ENCODE results near the gene DPH6. TPM values are rescaled to one million over a fixed set of nuclear protein-coding genes. Genes with fewer than 3 reads are reported as not detected.

DPH6 gene
- total and polyA plus RNA-seq, 2 experiments from 2014 or later: 11.3 to 14.4 TPM

DNA sequence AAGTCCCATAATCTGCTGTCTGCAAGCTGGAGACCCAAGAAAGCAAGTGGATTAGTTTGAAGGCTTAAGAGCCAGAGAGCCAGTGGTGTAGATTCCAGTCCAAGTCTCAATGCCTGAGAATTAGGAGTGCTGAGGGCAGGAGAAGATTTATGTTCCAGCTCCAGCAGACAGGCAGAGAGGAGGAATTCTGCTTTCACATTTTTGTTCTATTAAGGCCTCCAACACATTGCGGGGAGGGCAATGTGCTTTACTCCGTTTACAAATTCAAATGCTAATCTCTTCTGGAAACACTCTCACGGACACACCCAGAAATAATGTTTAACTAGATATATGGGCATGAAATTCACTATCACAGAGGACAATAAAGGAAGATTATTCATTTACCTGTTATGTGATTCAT, 54.0 kb downstream of the DPH6 start:
- no peaks in the 10 kb centered on the region for H4K20me1 ChIP-seq (ENCODE audit: insufficient read depth, poor library complexity, severe bottlenecking)
- H3K27ac ChIP-seq: no peak overlapping the region
- H3K27me3 ChIP-seq: no peaks in the 10 kb centered on the region
- H3K79me2 ChIP-seq: no peaks in the 10 kb centered on the region
- H3K9me3 ChIP-seq (ENCODE audit: low read depth): no peaks in the 10 kb centered on the region
- no peak for TF ChIP-seq EZH2phosphoT487 (IDR thresholded peaks at IDR 0.05; ENCODE audit: low read depth, severe bottlenecking, unreplicated experiment)
- no peak for TF ChIP-seq CTCF (IDR thresholded peaks at IDR 0.05; ENCODE audit: poor library complexity)
- no peak for TF ChIP-seq EZH2 (IDR thresholded peaks at IDR 0.05; ENCODE audit: borderline replicate concordance)
- WGBS (ENCODE audit: low lambda C conversion rate, missing lambda C conversion rate): 60% methylated on average over 3 of the region's 3 CpGs
- no peaks in the 10 kb centered on the region for H3K36me3 ChIP-seq (replicated peaks; ENCODE audit: insufficient read depth, low read depth)
- peak overlapping the region; percentile 10 for H3K4me2 ChIP-seq
- DNase-seq (ENCODE audit: low spot score): peak; percentile 12
- H3K4me3 ChIP-seq: no peak overlapping the region
- H3K4me1 ChIP-seq (ENCODE audit: insufficient read depth): peaks cover 4% of the 10 kb centered on the region
- no peak overlapping the region for H2AFZ ChIP-seq
- H3K9me2 ChIP-seq (replicated peaks; ENCODE audit: insufficient read depth): no peaks in the 10 kb centered on the region

DNA sequence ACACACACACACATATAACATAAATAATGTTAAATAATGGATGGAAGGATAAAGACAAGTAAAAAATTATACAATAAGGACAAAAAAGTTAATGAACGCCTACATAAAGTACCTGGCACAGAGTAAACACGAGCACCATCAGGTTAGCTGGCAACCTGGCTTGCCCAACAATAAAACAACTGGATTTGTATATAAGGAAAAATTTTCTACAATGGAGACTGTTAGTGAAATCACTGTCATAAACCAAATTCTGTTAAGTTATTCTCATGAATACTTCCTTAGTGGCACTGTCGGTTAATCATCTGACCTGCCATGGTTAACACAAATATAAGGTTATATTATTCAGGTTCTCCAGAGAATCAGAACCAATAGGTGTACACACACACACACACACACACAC, 54.8 kb downstream of the DPH6 start:
- H3K9me3 ChIP-seq (ENCODE audit: low read depth): no peaks in the 10 kb centered on the region
- H3K27me3 ChIP-seq: no peaks in the 10 kb centered on the region
- H2AFZ ChIP-seq: no peak overlapping the region
- H3K4me1 ChIP-seq (ENCODE audit: insufficient read depth): peaks cover 4% of the 10 kb centered on the region
- H3K36me3 ChIP-seq (replicated peaks; ENCODE audit: insufficient read depth, low read depth): no peaks in the 10 kb centered on the region
- no peak overlapping the region for H3K27ac ChIP-seq
- no peak for DNase-seq (ENCODE audit: low spot score)
- no peak overlapping the region for H3K4me2 ChIP-seq
- H3K4me3 ChIP-seq: no peak overlapping the region
- TF ChIP-seq EZH2 (IDR thresholded peaks at IDR 0.05; ENCODE audit: borderline replicate concordance) (no peak), CTCF (IDR thresholded peaks at IDR 0.05; ENCODE audit: poor library complexity) (no peak), EZH2phosphoT487 (IDR thresholded peaks at IDR 0.05; ENCODE audit: low read depth, severe bottlenecking, unreplicated experiment) (no peak)
- H4K20me1 ChIP-seq (ENCODE audit: insufficient read depth, poor library complexity, severe bottlenecking): no peaks in the 10 kb centered on the region
- no peaks in the 10 kb centered on the region for H3K9me2 ChIP-seq (replicated peaks; ENCODE audit: insufficient read depth)
- 97% methylated on average over 3 of the region's 3 CpGs for WGBS (ENCODE audit: low lambda C conversion rate, missing lambda C conversion rate)
- no peaks in the 10 kb centered on the region for H3K79me2 ChIP-seq

- TF ChIP-seq CTCF (IDR thresholded peaks at IDR 0.05; ENCODE audit: poor library complexity) (no peak), EZH2phosphoT487 (IDR thresholded peaks at IDR 0.05; ENCODE audit: low read depth, severe bottlenecking, unreplicated experiment) (no peak), EZH2 (IDR thresholded peaks at IDR 0.05; ENCODE audit: borderline replicate concordance) (no peak)
- no peaks in the 10 kb centered on the region for H4K20me1 ChIP-seq (ENCODE audit: insufficient read depth, poor library complexity, severe bottlenecking)
- no peaks in the 10 kb centered on the region for H3K79me2 ChIP-seq
- H3K4me1 ChIP-seq (ENCODE audit: insufficient read depth): peaks cover 4% of the 10 kb centered on the region
- no peak overlapping the region for H3K4me3 ChIP-seq
- no peaks in the 10 kb centered on the region for H3K9me3 ChIP-seq (ENCODE audit: low read depth)
- H3K27ac ChIP-seq: no peak overlapping the region
- DNase-seq (ENCODE audit: low spot score): no peak
- H3K9me2 ChIP-seq (replicated peaks; ENCODE audit: insufficient read depth): no peaks in the 10 kb centered on the region
- H3K27me3 ChIP-seq: no peaks in the 10 kb centered on the region
- no peaks in the 10 kb centered on the region for H3K36me3 ChIP-seq (replicated peaks; ENCODE audit: insufficient read depth, low read depth)
- no peak overlapping the region for H2AFZ ChIP-seq
- 88% methylated on average over 4 of the region's 4 CpGs for WGBS (ENCODE audit: low lambda C conversion rate, missing lambda C conversion rate)
- H3K4me2 ChIP-seq: no peak overlapping the region
Observed at GRCh38 chr15:35490511-35490910, 55.5 kb downstream of the DPH6 start.

DNA sequence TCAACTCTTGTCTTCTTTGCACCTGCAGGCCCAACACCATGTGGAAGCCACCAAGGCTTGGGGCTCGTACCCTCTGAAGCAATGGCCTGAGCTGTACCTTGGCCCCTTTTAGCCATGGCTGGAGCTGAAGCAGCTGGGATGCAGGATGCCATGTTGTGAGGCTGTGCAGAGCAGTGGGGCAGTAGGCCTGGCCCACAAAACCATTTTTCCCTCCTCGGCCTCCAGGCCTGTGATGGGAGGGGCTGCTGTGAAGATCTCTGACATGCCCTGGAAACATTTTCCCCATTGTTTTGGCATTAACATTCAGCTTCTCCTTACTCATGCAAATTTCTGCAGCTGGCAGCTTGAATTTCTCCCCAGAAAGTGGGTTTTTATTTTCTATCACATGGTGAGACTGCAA, 58.5 kb downstream of the DPH6 start:
- H3K36me3 ChIP-seq (replicated peaks; ENCODE audit: insufficient read depth, low read depth): no peaks in the 10 kb centered on the region
- DNase-seq (ENCODE audit: low spot score): no peak
- TF ChIP-seq EZH2 (IDR thresholded peaks at IDR 0.05; ENCODE audit: borderline replicate concordance) (no peak), EZH2phosphoT487 (IDR thresholded peaks at IDR 0.05; ENCODE audit: low read depth, severe bottlenecking, unreplicated experiment) (no peak), CTCF (IDR thresholded peaks at IDR 0.05; ENCODE audit: poor library complexity) (no peak)
- WGBS (ENCODE audit: low lambda C conversion rate, missing lambda C conversion rate): 100% methylated on average over 2 of the region's 2 CpGs
- peaks cover 4% of the 10 kb centered on the region for H3K4me1 ChIP-seq (ENCODE audit: insufficient read depth)
- no peaks in the 10 kb centered on the region for H3K9me2 ChIP-seq (replicated peaks; ENCODE audit: insufficient read depth)
- no peak overlapping the region for H2AFZ ChIP-seq
- no peak overlapping the region for H3K4me3 ChIP-seq
- no peaks in the 10 kb centered on the region for H3K9me3 ChIP-seq (ENCODE audit: low read depth)
- no peaks in the 10 kb centered on the region for H4K20me1 ChIP-seq (ENCODE audit: insufficient read depth, poor library complexity, severe bottlenecking)
- H3K79me2 ChIP-seq: no peaks in the 10 kb centered on the region
- H3K27ac ChIP-seq: no peak overlapping the region
- H3K4me2 ChIP-seq: no peak overlapping the region
- no peaks in the 10 kb centered on the region for H3K27me3 ChIP-seq
